GM23338 (cell line): ENCODE measurements around the gene RIMS3. TPM values are rescaled to one million over a fixed set of nuclear protein-coding genes. Genes with fewer than 3 reads are reported as not detected.

ENCODE experiments used
- ATAC-seq: fragments of 200-7000 bp; cut with Tn5 transposase; 3 replicates; pipeline ENCODE4 v1.9.1; 2020
- DNase-seq: peaks from one replicate; pipeline ENCODE4 v3.0.0-alpha.2; 2015; ENCODE audit warnings: low spot score
- H2AFZ ChIP-seq: fragments of 200-600 bp; sonication (generic); 2 replicates; pipeline ENCODE4 v1.8.0; 2016; ENCODE audit warnings: antibody characterized with exemption, mild to moderate bottlenecking, moderate library complexity
- H3F3A ChIP-seq: fragments of 200-600 bp; sonication (generic); replicated peaks from 2 replicates; pipeline ENCODE4 v1.8.0; 2017; ENCODE audit warnings: antibody characterized with exemption, mixed run types, low read depth
- H3K27ac ChIP-seq: fragments of 200-600 bp; sonication (generic); 2 replicates; pipeline ENCODE4 v1.6.1; 2016; ENCODE audit warnings: low read depth
- H3K27me3 ChIP-seq: fragments of 200-600 bp; sonication (generic); 2 replicates; pipeline ENCODE4 v1.8.0; 2016; ENCODE audit warnings: mild to moderate bottlenecking, mixed run types, moderate library complexity; ENCODE audit not compliant: insufficient read depth
- H3K36me3 ChIP-seq: fragments of 200-600 bp; sonication (generic); 2 replicates; pipeline ENCODE4 v1.8.0; 2016; ENCODE audit warnings: mild to moderate bottlenecking; ENCODE audit not compliant: insufficient read depth
- H3K4me1 ChIP-seq: fragments of 200-600 bp; sonication (generic); 2 replicates; pipeline ENCODE4 v1.8.0; 2016; ENCODE audit warnings: mild to moderate bottlenecking, moderate library complexity; ENCODE audit not compliant: insufficient read depth
- H3K4me2 ChIP-seq: fragments of 200-600 bp; sonication (generic); 2 replicates; pipeline ENCODE4 v1.7.1; 2017; ENCODE audit warnings: mixed run types
- H3K4me3 ChIP-seq: fragments of 200-600 bp; sonication (generic); 2 replicates; pipeline ENCODE4 v1.6.1; 2016; ENCODE audit warnings: mixed run types
- H3K79me2 ChIP-seq: fragments of 200-600 bp; sonication (generic); replicated peaks from 2 replicates; pipeline ENCODE4 v1.8.0; 2017; ENCODE audit warnings: mild to moderate bottlenecking; ENCODE audit not compliant: insufficient read depth
- H3K9me2 ChIP-seq: fragments of 200-600 bp; sonication (generic); 2 replicates; pipeline ENCODE4 v1.8.0; 2017; ENCODE audit not compliant: insufficient read depth
- H4K20me1 ChIP-seq: fragments of 200-600 bp; sonication (generic); replicated peaks from 2 replicates; pipeline ENCODE4 v1.8.0; 2017; ENCODE audit warnings: mild to moderate bottlenecking; ENCODE audit not compliant: insufficient read depth
- H3K27ac Mint-ChIP-seq: 2 replicates; pipeline ENCODE4 v1.8.0; 2020; ENCODE audit warnings: inconsistent platforms, mild to moderate bottlenecking, moderate library complexity, mixed read lengths
- H3K27me3 Mint-ChIP-seq: 3 replicates; pipeline ENCODE4 v1.8.0; 2022; ENCODE audit warnings: low read depth, mild to moderate bottlenecking, moderate library complexity, mixed read lengths, inconsistent platforms; ENCODE audit not compliant: insufficient read depth, poor library complexity
- H3K36me3 Mint-ChIP-seq: 3 replicates; pipeline ENCODE4 v1.8.0; 2021; ENCODE audit warnings: low read depth, mild to moderate bottlenecking, inconsistent platforms, moderate library complexity, mixed read lengths
- H3K4me1 Mint-ChIP-seq: 3 replicates; pipeline ENCODE4 v1.8.0; 2020; ENCODE audit warnings: mild to moderate bottlenecking, inconsistent platforms, mixed read lengths
- H3K4me3 Mint-ChIP-seq: 3 replicates; pipeline ENCODE4 v1.8.0; 2021; ENCODE audit warnings: moderate library complexity, mild to moderate bottlenecking, inconsistent platforms, mixed read lengths
- H3K9me3 Mint-ChIP-seq: 3 replicates; pipeline ENCODE4 v1.8.0; 2020; ENCODE audit warnings: moderate library complexity, mild to moderate bottlenecking, inconsistent platforms, mixed read lengths
- CREB1 ChIP-seq: fragments of 250-450 bp; sonication (Bioruptor Pico); IDR thresholded peaks from 2 replicates; pipeline ENCODE4 v1.5.0; 2020; ENCODE audit warnings: low read depth, mild to moderate bottlenecking, moderate library complexity
- CTCF ChIP-seq, 2 experiments: fragments of 200-600 bp in 1 of 2; sonication (generic) in 1 of 2; conservative IDR thresholded peaks; 2 replicates each; pipeline versions ENCODE4 v1.5.1 to v1.6.1; 2016 to 2017; ENCODE audit warnings: antibody characterized with exemption in 2 of 2, low read depth in 2 of 2, mild to moderate bottlenecking in 2 of 2, moderate library complexity in 1 of 2
- JUNB ChIP-seq: IDR thresholded peaks from one replicate; pipeline ENCODE4 v1.6.1; 2016; ENCODE audit warnings: antibody characterized with exemption; ENCODE audit not compliant: unreplicated experiment
- NANOG ChIP-seq: IDR thresholded peaks from 2 replicates; pipeline ENCODE4 v1.6.1; 2016; ENCODE audit warnings: antibody characterized with exemption, borderline replicate concordance
- POLR2AphosphoS5 ChIP-seq: IDR thresholded peaks from 2 replicates; pipeline ENCODE4 v1.6.1; 2016; ENCODE audit warnings: antibody characterized with exemption, low read depth
- STAT1 ChIP-seq: IDR thresholded peaks from one replicate; pipeline ENCODE4 v1.6.1; 2016; ENCODE audit warnings: antibody characterized with exemption; ENCODE audit not compliant: unreplicated experiment
- ZNF114 ChIP-seq: fragments of 250-450 bp; sonication (Bioruptor Pico); IDR thresholded peaks from 2 replicates; pipeline ENCODE4 v1.5.0; 2020; ENCODE audit warnings: mild to moderate bottlenecking, moderate library complexity
- ZNF331 ChIP-seq: fragments of 250-450 bp; sonication (Bioruptor Pico); IDR thresholded peaks from 2 replicates; pipeline ENCODE4 v1.5.0; 2020; ENCODE audit warnings: low read depth, mild to moderate bottlenecking, moderate library complexity
- polyA plus RNA-seq: library from polyadenylated mRNA; unstranded; fragments of >200 nt; fragmentation: Nextera tagmentation; extraction: Ambion mirVana; gene quantifications from 2 replicates; pipeline ENCODE4 v1.2.1, GENCODE V29; 2016
- total RNA-seq: library from RNA; depleted of rRNA; stranded (reverse); fragments of >200 nt; shearing (Covaris generic); gene quantifications from 2 replicates; pipeline ENCODE4 v1.2.3, GENCODE V29; 2014

RIMS3 gene
- total and polyA plus RNA-seq, 2 experiments from 2014 or later: 8.7 to 27.2 TPM

- no peak for ATAC-seq
- peaks cover 7% of the 10 kb centered on the region; the same call in 1 of the 3 replicates for H3K4me1 Mint-ChIP-seq
- H3K27ac Mint-ChIP-seq: no peak overlapping the region
- no peaks in the 10 kb centered on the region for H3K9me3 Mint-ChIP-seq
- Histone ChIP-seq H2AFZ (no peak overlapping the region), H3K27me3 (no peaks in the 10 kb centered on the region), H3K9me2 (no peaks in the 10 kb centered on the region), H3F3A (no peaks in the 10 kb centered on the region), H4K20me1 (no peaks in the 10 kb centered on the region), H3K4me1 (no peaks in the 10 kb centered on the region), H3K79me2 (no peaks in the 10 kb centered on the region), H3K36me3 (no peaks in the 10 kb centered on the region), H3K4me3 (no peak overlapping the region), H3K4me2 (no peak overlapping the region), H3K27ac (no peak overlapping the region)
- DNase-seq: no peak
- H3K27me3 Mint-ChIP-seq: peaks cover 7% of the 10 kb centered on the region
- H3K4me3 Mint-ChIP-seq: no peak overlapping the region
- TF ChIP-seq ZNF114 (CRISPR knock-in tag) (no peak), CTCF (conservative IDR thresholded peaks at IDR 0.05; ENCODE audit: low read depth in 2 of 2) (no peak), ZNF331 (CRISPR knock-in tag) (no peak), STAT1 (no peak), NANOG (no peak), JUNB (no peak), POLR2AphosphoS5 (no peak)
- H3K36me3 Mint-ChIP-seq: no peaks in the 10 kb centered on the region; the same call in 2 of the 3 replicates
Observed at GRCh38 chr1:40641601-40642242, 23.8 kb downstream of the RIMS3 start.

- Mint-ChIP-seq H3K9me3 (no peaks in the 10 kb centered on the region), H3K36me3 (no peaks in the 10 kb centered on the region; the same call in 2 of the 3 replicates), H3K27me3 (peaks cover 7% of the 10 kb centered on the region), H3K4me1 (no peaks in the 10 kb centered on the region), H3K4me3 (no peak overlapping the region), H3K27ac (no peak overlapping the region)
- H3K4me1 ChIP-seq: no peaks in the 10 kb centered on the region
- H3K79me2 ChIP-seq: no peaks in the 10 kb centered on the region
- DNase-seq: no peak
- H3K9me2 ChIP-seq: no peaks in the 10 kb centered on the region
- TF ChIP-seq NANOG (no peak), STAT1 (no peak), CREB1 (CRISPR knock-in tag) (no peak)
- H3K4me2 ChIP-seq: no peak overlapping the region
- H4K20me1 ChIP-seq: no peaks in the 10 kb centered on the region
- H3K36me3 ChIP-seq: no peaks in the 10 kb centered on the region
- no peak overlapping the region for H3K27ac ChIP-seq
- H3K4me3 ChIP-seq: no peak overlapping the region
- no peaks in the 10 kb centered on the region for H3F3A ChIP-seq
- H2AFZ ChIP-seq: no peak overlapping the region
- no peak for ATAC-seq
- H3K27me3 ChIP-seq: no peaks in the 10 kb centered on the region
Observed at GRCh38 chr1:40640314-40641076, 25.0 kb downstream of the RIMS3 start.
